HepG2 (cell line): ENCODE results near the gene NEDD4L. TPM values are rescaled to one million over a fixed set of nuclear protein-coding genes. Genes with fewer than 3 reads are reported as not detected.
A peak's percentile ranks its signal among the peaks of the same experiment; 100 is the strongest.

Experiments
- AFF4 ChIP-seq: sonication (generic); formaldehyde crosslinking; IDR thresholded peaks from 2 replicates; pipeline ENCODE4 v1.4.0; 2020; ENCODE audit warnings: missing genetic modification reagents
- HHEX ChIP-seq: IDR thresholded peaks from 2 replicates; pipeline ENCODE4 v1.6.1; 2016; ENCODE audit warnings: control low read depth
- HNF1A ChIP-seq, 2 experiments: sonication (generic) in 1 of 2; formaldehyde crosslinking in 1 of 2; IDR thresholded peaks; 2 replicates each; pipeline versions ENCODE4 v1.4.0 to v1.6.1; 2016 to 2020; ENCODE audit warnings: borderline replicate concordance in 1 of 2, low read depth in 1 of 2, mild to moderate bottlenecking in 1 of 2, missing genetic modification reagents in 1 of 2
- MIER3 ChIP-seq: IDR thresholded peaks from 2 replicates; pipeline ENCODE4 v1.6.1; 2016; ENCODE audit warnings: missing compliant biosample characterization, borderline replicate concordance
- NONO ChIP-seq, 2 experiments: fragments of 450-650 bp in 1 of 2; sonication (generic) in 1 of 2; formaldehyde crosslinking in 1 of 2; IDR thresholded peaks in 1 of 2; conservative IDR thresholded peaks in 1 of 2; 2 replicates each; pipeline versions ENCODE4 v1.6.1 to v1.8.0; 2017 to 2022; ENCODE audit warnings: mild to moderate bottlenecking in 1 of 2, missing genetic modification reagents in 1 of 2, moderate library complexity in 1 of 2
- NR0B2 ChIP-seq: sonication (generic); formaldehyde crosslinking; IDR thresholded peaks from 2 replicates; pipeline ENCODE4 v1.4.0; 2020; ENCODE audit warnings: mild to moderate bottlenecking, missing genetic modification reagents
- PAF1 ChIP-seq: IDR thresholded peaks from 2 replicates; pipeline ENCODE4 v1.6.1; 2016; ENCODE audit warnings: missing genetic modification reagents, missing compliant biosample characterization
- PHF20 ChIP-seq: sonication (generic); formaldehyde crosslinking; IDR thresholded peaks from 2 replicates; pipeline ENCODE4 v1.5.0; 2020; ENCODE audit warnings: mild to moderate bottlenecking, missing genetic modification reagents
- POLR2A ChIP-seq, 2 experiments: IDR thresholded peaks; 2 replicates each; pipeline ENCODE4 v1.6.1; 2011; ENCODE audit warnings: low read depth in 2 of 2, low read length in 2 of 2, mild to moderate bottlenecking in 1 of 2, moderate library complexity in 1 of 2; ENCODE audit not compliant: insufficient read depth in 1 of 2
- POLR2AphosphoS5 ChIP-seq: IDR thresholded peaks from 2 replicates; pipeline ENCODE4 v1.6.1; 2012; ENCODE audit warnings: low read depth, low read length
- SRSF4 ChIP-seq: fragments of 200-400 bp; formaldehyde crosslinking; IDR thresholded peaks from one replicate; pipeline ENCODE4 v1.6.1; 2018; ENCODE audit warnings: mild to moderate bottlenecking, low read depth, low read length, moderate library complexity; ENCODE audit not compliant: poor library complexity, severe bottlenecking
- SRSF9 ChIP-seq: fragments of 200-400 bp; formaldehyde crosslinking; IDR thresholded peaks from 2 replicates; pipeline ENCODE4 v1.6.1; 2018; ENCODE audit warnings: borderline replicate concordance, mild to moderate bottlenecking, low read depth, low read length; ENCODE audit not compliant: insufficient read depth, poor library complexity, severe bottlenecking
- ZNF24 ChIP-seq: fragments of 450-650 bp; IDR thresholded peaks from 2 replicates; pipeline ENCODE4 v1.6.1; 2017; ENCODE audit warnings: antibody characterized with exemption, mild to moderate bottlenecking
- ZNF367 ChIP-seq: sonication (generic); formaldehyde crosslinking; IDR thresholded peaks from 2 replicates; pipeline ENCODE4 v1.4.0; 2020; ENCODE audit warnings: missing genetic modification reagents, borderline replicate concordance
- ZSCAN20 ChIP-seq: sonication (generic); formaldehyde crosslinking; IDR thresholded peaks from 2 replicates; pipeline ENCODE4 v1.4.0; 2020; ENCODE audit warnings: missing genetic modification reagents, mild to moderate bottlenecking, borderline replicate concordance
- polyA plus RNA-seq, 8 experiments: library from polyadenylated mRNA; depleted of rRNA in 3 of 8; stranded (reverse) in 7 of 8; unstranded in 1 of 8; fragments of >200 nt; fragmentation: Illumina TruSeq in 4 of 8; extraction: Trizol in 4 of 8; gene quantifications; 2 replicates each; pipeline versions ENCODE4 v1.2.1 to v1.2.3, GENCODE V29; 2011 to 2016; ENCODE audit warnings: low read depth in 4 of 8, missing spikeins in 1 of 8, mixed read lengths in 1 of 8; ENCODE audit not compliant: insufficient read depth in 1 of 8
- total RNA-seq, 5 experiments: library from RNA; depleted of rRNA; stranded (reverse); fragments of >200 nt; fragmentation: Illumina TruSeq; extraction: Trizol; gene quantifications; 2 replicates each; pipeline ENCODE4 v1.2.3, GENCODE V29; 2016; ENCODE audit warnings: low read depth in 1 of 5

NEDD4L gene
- total and polyA plus RNA-seq, 2 of the 13 experiments (the other 11 are each of a cell fraction or from before 2014, with no cell fraction given), result 168 to 390 TPM

GRCh38 chr18:58390399-58390798, 346.4 kb downstream of the NEDD4L start (continued):
- TF ChIP-seq MIER3 (CRISPR knock-in tag) (no peak), ZNF367 (no peak), HNF1A (IDR thresholded peaks at IDR 0.05; ENCODE audit: low read depth) (no peak), HNF1A (CRISPR knock-in tag; IDR thresholded peaks at IDR 0.05; ENCODE audit: borderline replicate concordance) (no peak), SRSF4 (no peak), PAF1 (CRISPR knock-in tag) (peak; percentile 35), NONO (IDR thresholded peaks at IDR 0.05) (no peak), NONO (CRISPR knock-in tag; conservative IDR thresholded peaks at IDR 0.05) (no peak), POLR2A (IDR thresholded peaks at IDR 0.05; ENCODE audit: insufficient read depth in 1 of 2, low read depth in 2 of 2, low read length in 2 of 2) (peak in 1 of 2 experiments; percentile 26; a peak in 1 of 4 replicates), PHF20 (CRISPR knock-in tag) (no peak), POLR2AphosphoS5 (peak; percentile 17; the same call in 1 of the 2 replicates), ZSCAN20 (CRISPR knock-in tag) (no peak), SRSF9 (no peak), HHEX (CRISPR knock-in tag) (no peak), NR0B2 (CRISPR knock-in tag) (no peak), ZNF24 (no peak), AFF4 (CRISPR knock-in tag) (0 out of 2 replicates have a peak, but pooled peaks have one; percentile 13)
